ENCODE results near the gene PPFIBP2.

Gene PPFIBP2

GRCh38 chr11:7673724-7674434, 160.1 kb downstream of the PPFIBP2 start:
- Mint-ChIP-seq H3K27ac (no peak overlapping the region), H3K27me3 (peaks cover 86% of the 10 kb centered on the region), H3K36me3 (ENCODE audit: low read depth) (no peaks in the 10 kb centered on the region), H3K9me3 (no peaks in the 10 kb centered on the region), H3K4me1 (ENCODE audit: low read depth) (peaks cover 25% of the 10 kb centered on the region), H3K4me3 (peak overlapping the region; percentile 60)
- no peak for DNase-seq

- H3K27me3 Mint-ChIP-seq: peaks cover 91% of the 10 kb centered on the region
- no peaks in the 10 kb centered on the region for H3K9me3 Mint-ChIP-seq
- DNase-seq: no peak
- peaks cover 24% of the 10 kb centered on the region for H3K4me1 Mint-ChIP-seq (ENCODE audit: low read depth)
- no peaks in the 10 kb centered on the region for H3K36me3 Mint-ChIP-seq (ENCODE audit: low read depth)
- H3K27ac Mint-ChIP-seq: no peak overlapping the region
- H3K4me3 Mint-ChIP-seq: no peak overlapping the region
Measured at GRCh38 chr11:7675631-7676030, 161.8 kb downstream of the PPFIBP2 start.

GRCh38 chr11:7677071-7677470, 163.3 kb downstream of the PPFIBP2 start:
- H3K27me3 Mint-ChIP-seq: peaks cover 85% of the 10 kb centered on the region
- no peaks in the 10 kb centered on the region for H3K36me3 Mint-ChIP-seq (ENCODE audit: low read depth)
- H3K9me3 Mint-ChIP-seq: no peaks in the 10 kb centered on the region
- DNase-seq: no peak
- H3K4me1 Mint-ChIP-seq (ENCODE audit: low read depth): peaks cover 17% of the 10 kb centered on the region
- no peak overlapping the region for H3K27ac Mint-ChIP-seq
- H3K4me3 Mint-ChIP-seq: no peak overlapping the region

DNA sequence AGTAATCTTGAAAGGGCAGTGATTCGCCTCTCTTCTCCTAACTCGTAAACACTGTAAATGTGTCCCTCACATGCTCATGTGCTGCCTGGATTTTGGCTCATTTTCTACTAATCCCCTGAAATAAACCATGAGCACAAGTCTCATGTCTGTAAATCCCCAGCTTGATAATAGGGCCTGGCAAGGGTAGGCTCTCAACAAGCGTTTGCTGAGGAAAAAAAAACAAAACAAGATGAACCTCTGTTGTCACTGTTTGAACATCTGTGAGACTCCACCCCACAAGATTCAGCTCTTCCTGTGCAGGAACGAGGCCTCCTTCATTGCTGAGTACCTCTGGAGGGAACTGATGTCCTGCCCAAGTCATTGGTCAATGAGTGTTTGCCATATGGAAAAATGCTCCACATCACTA, 164.0 kb downstream of the PPFIBP2 start:
- DNase-seq: no peak
- Mint-ChIP-seq H3K9me3 (no peaks in the 10 kb centered on the region), H3K36me3 (ENCODE audit: low read depth) (no peaks in the 10 kb centered on the region), H3K27ac (no peak overlapping the region), H3K4me3 (no peak overlapping the region), H3K4me1 (ENCODE audit: low read depth) (peaks cover 11% of the 10 kb centered on the region), H3K27me3 (peaks cover 78% of the 10 kb centered on the region)

GRCh38 chr11:7683571-7683970, 169.8 kb downstream of the PPFIBP2 start:
- H3K4me1 Mint-ChIP-seq (ENCODE audit: low read depth): no peaks in the 10 kb centered on the region
- DNase-seq: no peak
- peaks cover 42% of the 10 kb centered on the region for H3K27me3 Mint-ChIP-seq

DNA sequence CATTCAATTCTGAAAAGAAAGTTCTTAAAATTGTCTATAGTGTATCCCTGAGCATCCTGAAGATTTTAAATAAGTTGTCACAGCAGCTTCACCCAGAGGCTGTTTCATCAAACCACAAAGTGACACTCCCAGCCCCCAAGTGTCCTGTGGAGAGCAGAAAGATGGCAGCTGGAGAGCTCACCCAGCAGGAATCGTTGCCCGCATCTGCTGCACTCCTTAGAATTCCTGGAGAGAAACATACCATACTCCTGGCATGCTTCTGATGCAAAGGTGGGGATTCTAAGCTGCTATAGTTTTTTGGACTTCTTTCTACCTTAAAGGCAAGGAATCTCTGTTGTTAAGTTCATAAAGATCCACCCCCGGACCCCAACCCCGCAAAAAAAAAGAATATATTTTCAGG, 173.0 kb downstream of the PPFIBP2 start:
- Mint-ChIP-seq H3K36me3 (ENCODE audit: low read depth) (no peaks in the 10 kb centered on the region), H3K4me3 (no peak overlapping the region), H3K9me3 (no peaks in the 10 kb centered on the region), H3K27ac (no peak overlapping the region), H3K27me3 (peaks cover 45% of the 10 kb centered on the region), H3K4me1 (ENCODE audit: low read depth) (peaks cover 4% of the 10 kb centered on the region)
- no peak for DNase-seq

More at GRCh38 chr11:7683571-7683970, 169.8 kb downstream of the PPFIBP2 start:
- Mint-ChIP-seq H3K9me3 (no peaks in the 10 kb centered on the region), H3K4me3 (no peak overlapping the region), H3K36me3 (ENCODE audit: low read depth) (no peaks in the 10 kb centered on the region), H3K27ac (no peak overlapping the region)

DNA sequence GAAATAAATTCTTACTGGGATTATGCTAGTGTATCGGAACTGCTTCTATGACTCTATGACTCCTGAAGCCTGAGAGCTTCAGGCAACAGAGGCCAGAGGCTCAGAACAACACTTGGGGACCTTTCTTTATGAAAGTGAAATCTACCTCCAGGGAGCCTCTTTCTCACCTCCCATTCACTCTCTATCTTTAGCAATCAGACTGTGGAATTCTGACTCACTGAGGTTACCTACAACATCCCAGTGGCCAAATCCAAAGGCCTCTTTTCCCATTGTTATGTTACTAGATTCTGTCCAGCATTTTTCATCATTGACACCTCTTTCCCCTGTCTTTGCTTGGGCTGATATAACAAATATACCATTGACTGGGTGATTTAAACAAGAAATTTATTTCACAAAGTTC, 173.6 kb downstream of the PPFIBP2 start:
- DNase-seq: no peak
- Mint-ChIP-seq H3K4me3 (no peak overlapping the region), H3K9me3 (no peaks in the 10 kb centered on the region), H3K27ac (no peak overlapping the region), H3K4me1 (ENCODE audit: low read depth) (peaks cover 5% of the 10 kb centered on the region), H3K27me3 (peaks cover 50% of the 10 kb centered on the region), H3K36me3 (ENCODE audit: low read depth) (no peaks in the 10 kb centered on the region)

- no peak overlapping the region for H3K4me3 Mint-ChIP-seq
- no peak for DNase-seq
- peaks cover 56% of the 10 kb centered on the region for H3K27me3 Mint-ChIP-seq
- no peak overlapping the region for H3K27ac Mint-ChIP-seq
- H3K9me3 Mint-ChIP-seq: no peaks in the 10 kb centered on the region
- H3K4me1 Mint-ChIP-seq (ENCODE audit: low read depth): peaks cover 5% of the 10 kb centered on the region
- H3K36me3 Mint-ChIP-seq (ENCODE audit: low read depth): no peaks in the 10 kb centered on the region
Measured at GRCh38 chr11:7688238-7688826, 174.5 kb downstream of the PPFIBP2 start.

DNA sequence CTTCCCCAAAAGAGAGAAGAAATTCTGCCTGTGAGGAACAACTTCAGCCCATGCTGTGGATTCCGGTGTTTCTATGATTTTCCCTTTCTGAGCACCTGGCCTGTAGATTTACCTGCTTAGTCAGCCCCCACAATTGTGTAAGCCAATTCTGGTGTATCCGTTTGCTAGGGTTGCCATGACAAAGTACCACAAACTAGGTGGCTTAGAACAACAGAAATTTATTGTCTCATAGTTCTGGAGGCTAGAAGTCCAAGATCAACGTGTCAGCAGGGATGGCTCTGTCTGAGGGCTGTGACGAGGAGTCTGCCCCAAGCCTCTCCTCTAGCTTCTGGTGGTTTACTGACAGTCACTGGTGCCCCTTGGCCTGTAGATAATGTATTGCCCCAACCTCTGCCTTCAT, 175.4 kb downstream of the PPFIBP2 start:
- no peak for DNase-seq
- Mint-ChIP-seq H3K27ac (no peak overlapping the region), H3K27me3 (peaks cover 65% of the 10 kb centered on the region), H3K36me3 (ENCODE audit: low read depth) (no peaks in the 10 kb centered on the region), H3K9me3 (no peaks in the 10 kb centered on the region), H3K4me1 (ENCODE audit: low read depth) (peaks cover 5% of the 10 kb centered on the region), H3K4me3 (no peak overlapping the region)

DNA sequence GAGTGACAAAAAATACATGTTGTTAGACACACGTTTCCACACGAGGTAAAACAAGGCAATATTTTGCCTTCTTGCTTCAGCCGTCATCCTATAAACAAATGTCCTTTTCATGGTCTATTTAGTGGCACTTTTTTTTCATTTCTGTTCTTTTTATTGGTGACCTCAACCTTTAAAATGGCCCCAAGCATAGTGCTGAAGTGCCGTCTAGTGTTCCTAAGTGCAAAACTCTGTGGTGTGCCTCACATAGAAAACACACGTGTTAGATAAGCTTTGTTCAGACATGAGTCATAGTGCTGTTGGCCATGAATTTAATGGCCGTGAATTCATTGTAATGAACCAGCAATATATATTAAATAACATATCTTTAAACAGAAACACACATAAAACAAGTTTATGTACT, 176.8 kb downstream of the PPFIBP2 start:
- H3K27me3 Mint-ChIP-seq: peaks cover 64% of the 10 kb centered on the region
- H3K9me3 Mint-ChIP-seq: no peaks in the 10 kb centered on the region
- no peaks in the 10 kb centered on the region for H3K36me3 Mint-ChIP-seq (ENCODE audit: low read depth)
- H3K4me3 Mint-ChIP-seq: no peak overlapping the region
- no peak overlapping the region for H3K27ac Mint-ChIP-seq
- peaks cover 5% of the 10 kb centered on the region for H3K4me1 Mint-ChIP-seq (ENCODE audit: low read depth)
- no peak for DNase-seq

- peaks cover 59% of the 10 kb centered on the region for H3K27me3 Mint-ChIP-seq
- no peak overlapping the region for H3K27ac Mint-ChIP-seq
- DNase-seq: no peak
- H3K9me3 Mint-ChIP-seq: no peaks in the 10 kb centered on the region
- H3K4me1 Mint-ChIP-seq (ENCODE audit: low read depth): peaks cover 6% of the 10 kb centered on the region
- H3K4me3 Mint-ChIP-seq: no peak overlapping the region
- H3K36me3 Mint-ChIP-seq (ENCODE audit: low read depth): no peaks in the 10 kb centered on the region
Measured at GRCh38 chr11:7691759-7692350, 178.1 kb downstream of the PPFIBP2 start.

DNA sequence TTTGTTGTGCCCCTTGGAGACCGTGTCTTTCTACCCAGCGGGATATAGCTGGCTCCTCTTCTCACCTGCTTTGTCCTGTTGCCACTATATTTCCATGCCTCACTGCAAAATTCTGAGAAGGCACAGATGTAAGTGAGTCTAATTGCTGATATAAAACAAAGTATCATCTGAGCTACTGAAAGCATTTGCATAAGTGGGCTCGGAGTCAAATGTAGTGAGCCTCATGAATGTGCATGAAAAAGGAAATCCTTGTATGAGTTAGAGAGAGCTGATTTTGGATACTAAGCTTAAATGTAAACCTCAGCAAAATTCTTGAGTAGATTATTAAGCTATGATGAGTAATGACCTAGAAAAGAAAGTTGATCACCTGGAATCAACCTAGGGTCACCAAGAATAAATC, 178.6 kb downstream of the PPFIBP2 start:
- H3K36me3 Mint-ChIP-seq (ENCODE audit: low read depth): no peaks in the 10 kb centered on the region
- H3K9me3 Mint-ChIP-seq: no peaks in the 10 kb centered on the region
- H3K27me3 Mint-ChIP-seq: peaks cover 58% of the 10 kb centered on the region
- DNase-seq: no peak
- peaks cover 6% of the 10 kb centered on the region for H3K4me1 Mint-ChIP-seq (ENCODE audit: low read depth)
- H3K4me3 Mint-ChIP-seq: no peak overlapping the region
- no peak overlapping the region for H3K27ac Mint-ChIP-seq

DNA sequence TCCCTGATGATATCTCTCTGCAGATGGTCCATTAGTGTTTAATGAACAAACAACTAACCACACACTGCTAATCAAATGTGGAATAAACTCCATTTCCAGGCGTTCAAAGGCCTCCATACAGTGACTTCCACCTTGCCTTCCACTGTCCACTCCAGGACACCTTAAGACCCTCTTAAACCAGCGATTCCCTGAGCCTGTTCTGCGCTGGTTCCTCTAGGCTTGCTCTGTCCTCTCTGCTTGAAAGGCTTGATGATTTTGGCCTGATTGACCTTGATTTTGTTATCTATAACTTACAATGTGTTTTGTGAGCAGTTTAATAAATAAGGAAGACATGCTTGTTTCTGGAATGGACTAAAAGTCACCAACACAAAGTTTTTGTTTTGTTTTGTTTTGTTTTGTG, 180.4 kb downstream of the PPFIBP2 start:
- Mint-ChIP-seq H3K27me3 (peaks cover 44% of the 10 kb centered on the region), H3K4me3 (no peak overlapping the region), H3K36me3 (ENCODE audit: low read depth) (no peaks in the 10 kb centered on the region), H3K27ac (no peak overlapping the region), H3K4me1 (ENCODE audit: low read depth) (peaks cover 6% of the 10 kb centered on the region), H3K9me3 (no peaks in the 10 kb centered on the region)
- DNase-seq: no peak

DNA sequence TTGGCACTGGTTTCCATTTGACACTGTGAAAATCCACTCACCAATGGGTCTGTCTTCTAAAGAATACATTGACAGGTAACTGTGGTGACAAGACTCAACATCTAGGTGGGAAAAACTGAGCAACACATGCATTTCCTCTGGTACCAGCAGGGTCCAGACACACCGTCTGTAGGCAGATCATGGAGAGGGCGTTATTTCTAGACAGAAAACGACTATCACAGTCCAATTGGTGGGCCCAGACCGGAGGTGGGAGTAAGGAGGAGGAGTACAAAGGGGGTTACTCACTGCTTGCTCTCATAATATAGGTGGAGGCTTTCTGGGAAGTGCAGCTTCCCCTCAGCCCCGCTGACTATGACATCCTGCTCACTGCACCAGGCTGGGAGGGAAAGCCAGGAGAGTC, 182.6 kb downstream of the PPFIBP2 start:
- no peaks in the 10 kb centered on the region for H3K36me3 Mint-ChIP-seq (ENCODE audit: low read depth)
- H3K4me1 Mint-ChIP-seq (ENCODE audit: low read depth): peaks cover 6% of the 10 kb centered on the region
- H3K9me3 Mint-ChIP-seq: no peaks in the 10 kb centered on the region
- H3K4me3 Mint-ChIP-seq: no peak overlapping the region
- DNase-seq: no peak
- peaks cover 35% of the 10 kb centered on the region for H3K27me3 Mint-ChIP-seq
- no peak overlapping the region for H3K27ac Mint-ChIP-seq

All from activated T-cell treated with anti-CD3 and anti-CD28 coated beads, Interleukin-2, amount 50 U/mL, for 24 hours (primary cell).